Cardiac septum (tissue), 1 donor: ENCODE results near the gene VSTM5. TPM values are rescaled to one million over a fixed set of nuclear protein-coding genes. Genes with fewer than 3 reads are reported as not detected.
"Not testable (repeated sequence)": the region's sequence is repeated elsewhere in the genome, so short reads cannot be mapped to it uniquely, and the experiment has no call there.

Source experiments
- DNase-seq: peaks from one replicate; pipeline ENCODE4 v3.0.0-alpha.2; 2020; ENCODE audit warnings: low spot score
- intact Hi-C: fragments of 100-400 bp; cut with DNase I; formaldehyde crosslinking; loops from one replicate; pipeline ENCODE4 v1.14.0; 2022
- long read RNA-seq: library from polyadenylated mRNA; unstranded; transcript quantifications from one replicate; pipeline ENCODE4 v2.0.0, GENCODE V29; 2021
- total RNA-seq: library from RNA; stranded (reverse); fragmentation: NEBNext Ultra II Directional; extraction: Animal tissue kit (Norgen Biotek cat#: 25700); gene quantifications from one replicate; pipeline ENCODE4 v1.2.1, GENCODE V29; 2021
- donor health status: DM: no; HTN: no; CAD: no.

VSTM5 gene, protein sequence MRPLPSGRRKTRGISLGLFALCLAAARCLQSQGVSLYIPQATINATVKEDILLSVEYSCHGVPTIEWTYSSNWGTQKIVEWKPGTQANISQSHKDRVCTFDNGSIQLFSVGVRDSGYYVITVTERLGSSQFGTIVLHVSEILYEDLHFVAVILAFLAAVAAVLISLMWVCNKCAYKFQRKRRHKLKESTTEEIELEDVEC
- 0.22 TPM for total RNA-seq
- long read RNA-seq = 0 reads

DNA sequence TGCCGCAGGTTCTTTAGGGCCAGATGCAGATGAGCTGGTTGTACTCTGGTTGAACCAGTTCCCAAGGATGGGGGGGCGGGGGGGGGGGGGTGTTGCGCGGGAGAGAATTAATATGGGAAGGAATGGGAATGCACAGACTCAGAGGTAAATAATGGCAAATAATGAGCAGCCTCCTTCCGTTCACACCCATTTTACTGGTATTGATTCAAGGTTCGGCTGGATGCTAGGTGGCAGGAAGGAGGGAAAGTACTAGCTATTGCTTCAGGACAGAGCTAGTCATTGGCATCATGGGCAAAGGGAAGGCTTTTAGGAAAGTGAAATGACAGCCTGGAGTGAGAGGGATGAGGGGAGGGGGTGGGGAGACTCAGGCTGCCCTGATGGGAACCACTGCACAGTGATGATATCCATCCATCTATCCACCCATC lies at the start of gene VSTM5:
Gene VSTM5, minus strand, starts transcription at position 25 of the 425 bp plus-strand sequence. CDS start 116 bp downstream, outside the sequence.
- no peak for DNase-seq
- intact Hi-C loops = no loop called here

DNA sequence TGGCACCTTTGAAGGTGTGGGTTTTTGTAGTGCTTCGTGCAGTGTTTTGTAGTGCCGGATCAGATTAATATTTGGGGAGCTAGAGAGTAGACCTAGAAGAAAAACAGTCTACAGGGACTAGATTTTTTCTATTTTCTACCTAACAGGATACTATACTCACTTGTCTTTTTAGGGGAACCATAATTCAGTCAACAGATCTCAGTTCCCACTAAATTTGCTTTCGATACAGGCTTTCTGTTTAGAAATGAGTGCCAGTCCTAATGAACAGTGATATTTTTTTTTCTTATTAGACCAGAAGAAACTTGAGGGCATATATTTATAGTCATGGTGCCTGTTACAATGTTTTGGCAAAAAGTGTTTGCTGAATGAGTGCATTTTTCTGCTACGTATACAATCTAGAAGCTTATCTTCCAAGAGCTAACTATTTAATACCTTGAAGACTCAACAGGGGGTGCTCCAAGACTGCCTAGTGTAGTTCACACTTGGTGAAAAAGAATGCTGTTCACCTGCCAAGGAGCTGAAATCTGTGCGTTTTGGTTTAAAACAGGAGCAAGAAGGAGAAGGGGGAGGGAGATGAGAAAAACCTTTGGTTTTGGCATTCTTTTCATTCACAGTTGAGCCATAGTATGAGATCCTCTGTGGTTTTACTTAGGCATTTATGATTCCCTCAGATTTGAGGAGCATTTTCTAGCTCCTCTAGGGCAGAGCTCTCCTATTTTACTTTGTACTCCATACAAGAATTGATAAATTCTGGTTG lies 44.9 kb upstream of the VSTM5 start:
- DNase-seq = no peak
- intact Hi-C loops = loop anchor here (10.0 kb wide), 1 partner anchor 710 kb away; no protein-coding TSS in a partner anchor

- intact Hi-C loops = loop anchor here (5.0 to 10.0 kb wide), 2 partner anchors 617 to 714 kb away; no protein-coding TSS in a partner anchor
- DNase-seq = no peak
Measured at GRCh38 chr11:93890391-93891051, 40.1 kb upstream of the VSTM5 start.

DNA sequence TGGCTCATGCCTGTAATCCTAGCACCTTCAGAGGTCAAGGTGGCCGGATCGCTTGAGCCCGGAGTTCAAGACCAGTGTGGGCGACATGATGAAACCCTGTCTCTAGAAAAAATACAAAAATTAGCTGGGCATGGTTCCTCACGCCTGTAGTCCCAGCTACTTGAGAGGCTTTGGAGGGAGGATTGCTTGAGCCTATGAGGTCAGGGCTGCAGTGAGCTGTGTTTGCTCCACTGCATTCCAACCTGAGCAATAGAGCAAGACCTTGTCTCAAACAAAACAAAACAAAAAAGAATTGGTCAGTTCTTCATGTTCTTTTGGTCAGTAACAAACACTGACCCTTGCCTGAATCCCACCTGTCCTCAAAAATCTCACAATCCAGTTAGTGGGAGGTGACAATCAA lies 36.7 kb upstream of the VSTM5 start:
- DNase-seq = no peak
- intact Hi-C loops = no loop called here

- intact Hi-C loops, DNase-seq: not testable (repeated sequence)
Measured at GRCh38 chr11:93879114-93879513, 28.7 kb upstream of the VSTM5 start.

- intact Hi-C loops = no loop called here
- DNase-seq = no peak
Measured at GRCh38 chr11:93875637-93876036, 25.2 kb upstream of the VSTM5 start.

DNA sequence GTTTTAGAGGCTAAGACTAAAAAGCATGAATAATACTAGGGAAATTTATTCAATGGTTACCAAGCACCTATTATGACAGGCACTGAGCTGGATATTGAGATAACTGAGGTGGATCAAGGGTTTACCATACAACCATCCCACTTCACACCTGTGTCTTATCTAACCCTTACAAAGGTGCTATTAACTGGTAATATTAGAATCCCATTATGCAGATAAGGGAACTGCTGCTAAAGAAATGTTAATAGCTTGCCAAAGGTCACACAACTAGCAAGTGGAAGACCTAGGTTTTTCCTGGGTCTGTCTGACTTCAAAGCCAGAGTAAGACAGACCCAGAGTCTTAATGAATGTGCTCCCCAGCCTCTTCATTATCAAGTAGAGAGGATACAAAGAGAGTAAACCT lies 21.1 kb upstream of the VSTM5 start:
- no peak for DNase-seq
- intact Hi-C loops = no loop called here

DNA sequence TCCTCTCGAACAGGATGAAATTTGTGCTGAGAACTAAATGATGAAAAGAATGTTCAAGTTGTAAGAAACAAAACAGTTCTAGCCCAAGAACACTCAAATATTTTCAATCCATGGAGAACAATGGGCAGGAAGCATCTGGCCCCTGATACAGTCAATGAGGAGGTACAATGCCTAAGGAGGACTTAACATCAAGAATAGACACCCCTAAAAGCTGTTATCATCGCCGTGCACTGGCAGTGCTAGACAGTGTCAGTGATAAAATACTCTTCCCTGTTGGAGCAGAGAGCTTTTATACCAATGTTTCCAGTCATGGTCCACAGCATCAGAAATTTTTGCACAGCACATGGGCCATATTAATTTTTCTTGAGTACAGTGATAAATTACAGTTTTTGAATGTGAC lies 20.2 kb upstream of the VSTM5 start:
- intact Hi-C loops = no loop called here

GRCh38 chr11:93869830-93870229 lies 19.4 kb upstream of the VSTM5 start:
- no peak for DNase-seq
- intact Hi-C loops = no loop called here

More for the DNA sequence above, 20.2 kb upstream of the VSTM5 start:
- no peak for DNase-seq

DNA sequence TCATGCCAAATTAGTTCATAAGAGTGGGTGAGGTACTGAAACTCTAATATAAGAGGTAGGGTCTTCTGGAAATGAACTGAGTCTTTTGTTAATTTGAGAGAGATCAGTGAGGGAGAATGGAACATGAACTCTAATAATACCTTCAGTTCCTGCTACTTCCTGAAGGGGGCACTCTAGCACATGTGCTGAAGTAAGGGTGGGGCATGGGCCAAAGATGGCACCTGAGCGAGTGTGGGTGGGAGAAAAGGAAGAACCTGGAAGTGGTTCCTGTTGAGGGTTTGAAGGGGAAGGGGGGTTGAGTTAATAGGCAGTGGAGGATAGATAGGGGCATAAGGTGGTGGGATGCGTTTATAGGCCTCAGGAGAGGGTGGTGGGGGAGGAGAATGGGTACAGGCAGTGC lies 18.0 kb upstream of the VSTM5 start:
- DNase-seq, intact Hi-C loops: not testable (repeated sequence)

- DNase-seq = no peak
- intact Hi-C loops = no loop called here
Measured at GRCh38 chr11:93861808-93862207, 11.4 kb upstream of the VSTM5 start.

- intact Hi-C loops = no loop called here
Measured at GRCh38 chr11:93858121-93858775, 7.8 kb upstream of the VSTM5 start.

DNA sequence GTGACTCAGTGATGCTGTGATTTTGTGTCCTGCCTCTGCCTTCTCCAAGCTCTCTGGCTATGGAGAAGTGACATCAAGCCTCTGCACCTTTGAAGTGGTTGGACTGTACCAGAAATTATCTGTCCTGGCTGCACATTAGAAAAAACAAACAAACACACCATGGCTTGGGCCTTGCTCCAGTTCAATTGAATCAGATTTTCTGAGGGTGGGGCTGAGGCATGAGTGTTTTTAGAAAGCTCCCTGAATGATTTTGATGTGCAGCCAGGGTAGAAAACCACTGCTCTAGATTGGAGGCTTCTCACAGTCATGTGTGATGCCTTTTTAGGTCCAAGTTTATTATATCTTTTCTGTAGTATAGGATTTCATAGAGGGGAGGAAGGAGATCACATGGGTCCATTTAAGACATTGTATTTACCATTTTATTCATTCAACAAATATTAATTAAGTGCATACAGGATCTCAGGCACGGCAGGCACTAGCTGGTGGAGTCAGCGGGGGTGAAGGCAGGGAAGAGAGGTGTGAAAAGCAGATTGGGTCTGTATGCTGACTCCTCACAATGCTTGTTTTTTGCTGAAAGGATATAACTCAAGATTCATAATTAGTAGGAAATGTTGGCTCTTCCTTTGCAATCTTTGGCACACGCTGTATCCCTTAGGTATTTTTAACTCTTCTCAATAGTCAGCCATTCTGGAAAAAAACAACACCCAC lies 7.1 kb upstream of the VSTM5 start:
- intact Hi-C loops = no loop called here
- DNase-seq = no peak

More at GRCh38 chr11:93858121-93858775, 7.8 kb upstream of the VSTM5 start:
- DNase-seq = no peak

DNA sequence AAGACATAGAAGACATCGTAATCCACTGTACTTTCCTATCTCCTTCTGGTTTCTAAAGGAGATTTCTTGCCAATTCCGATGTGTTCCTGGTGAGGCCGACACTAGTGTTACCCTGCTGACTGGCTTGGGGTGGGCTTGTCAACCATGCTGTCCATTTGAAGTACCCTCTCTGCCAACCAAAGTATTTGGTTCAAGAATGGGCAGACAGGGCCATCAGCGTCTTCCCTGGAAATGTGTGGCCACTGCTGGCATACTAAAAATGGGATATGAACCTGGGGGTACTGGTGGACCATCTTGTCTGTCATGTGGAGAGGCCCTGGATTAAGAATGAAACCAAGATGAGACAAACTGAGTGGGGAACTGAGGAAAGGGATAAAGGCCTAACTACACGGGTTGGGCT lies 1.8 kb upstream of the VSTM5 start:
- intact Hi-C loops = no loop called here
- no peak for DNase-seq

DNA sequence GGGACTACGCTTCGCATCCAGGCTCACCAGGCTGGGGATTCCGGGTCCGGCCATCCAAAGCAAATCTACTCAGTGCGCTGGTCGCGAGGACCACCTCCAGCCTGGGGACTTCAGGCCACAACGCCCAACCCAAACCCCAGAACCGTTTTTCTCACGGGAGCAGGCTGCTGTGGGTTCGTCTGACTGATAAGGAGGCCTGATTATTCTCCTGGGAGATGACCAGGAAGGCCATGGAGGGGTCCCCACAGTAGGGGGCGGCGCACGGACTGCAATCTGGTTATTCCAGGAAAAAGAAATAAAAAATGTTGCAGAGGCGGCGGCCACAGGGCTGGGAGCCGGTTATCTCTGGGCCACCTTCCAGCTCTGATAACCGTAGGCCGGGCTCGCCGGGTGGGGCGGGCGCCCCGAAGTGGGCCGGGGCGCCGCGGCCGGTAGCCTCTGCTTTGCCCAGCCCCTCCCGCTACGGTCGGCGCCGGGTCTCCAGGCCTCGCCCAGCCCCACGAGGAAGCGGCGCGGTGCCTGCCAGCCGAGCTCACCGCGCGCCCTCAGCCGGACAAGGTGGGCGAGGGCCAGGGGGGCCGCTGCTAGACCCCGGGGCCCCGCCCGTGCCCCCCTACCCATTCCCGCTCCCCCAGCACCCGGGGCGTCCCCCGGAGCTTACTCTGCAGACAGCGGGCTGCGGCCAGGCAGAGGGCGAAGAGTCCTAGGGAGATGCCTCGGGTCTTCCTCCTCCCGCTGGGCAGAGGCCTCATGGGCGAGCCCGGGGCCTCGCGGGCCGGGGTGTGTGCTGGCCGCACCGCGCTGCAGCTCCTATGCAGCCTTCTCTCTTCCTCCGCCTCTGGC lies 446 bp downstream of the VSTM5 start:
- intact Hi-C loops = no loop called here
- DNase-seq = no peak

DNA sequence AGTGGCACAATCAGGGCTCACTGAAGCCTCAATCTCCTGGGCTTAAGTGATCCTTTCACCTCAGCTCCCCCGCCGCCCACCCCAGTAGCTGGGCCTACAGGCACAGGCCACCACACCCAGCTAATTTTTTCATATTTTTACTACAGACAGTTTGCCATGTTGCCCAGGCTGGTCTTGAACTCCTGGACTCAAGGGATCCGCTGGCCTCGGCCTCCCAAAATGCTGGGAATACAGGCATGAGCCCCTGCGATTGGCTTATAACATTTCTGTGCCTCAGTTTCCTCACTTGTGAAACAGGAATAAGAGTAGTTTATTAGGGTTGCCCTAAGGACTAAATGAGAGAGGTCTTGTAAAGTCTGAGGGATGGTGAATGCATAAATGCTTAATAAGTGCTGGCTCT lies 1.2 kb downstream of the VSTM5 start:
- intact Hi-C loops = no loop called here
- no peak for DNase-seq

DNA sequence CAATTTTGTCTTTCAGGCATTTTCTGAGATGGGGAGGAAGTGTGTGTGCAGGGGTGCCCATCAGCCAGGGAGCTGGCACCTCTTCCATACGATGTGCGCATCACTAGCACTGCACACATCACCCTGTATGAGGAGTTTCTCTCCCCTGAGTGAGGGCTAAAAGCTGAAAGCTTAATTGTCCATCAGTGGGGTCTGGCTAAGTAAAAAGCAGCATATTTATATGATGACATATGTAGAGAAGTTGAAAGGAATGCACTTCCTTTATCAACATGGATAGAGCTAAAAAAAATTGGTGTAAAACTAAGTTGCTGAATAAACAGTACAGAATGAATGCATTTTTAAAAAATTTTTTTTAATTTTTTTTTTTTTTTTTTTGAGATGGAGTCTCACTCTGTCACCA lies 4.0 kb downstream of the VSTM5 start:
- intact Hi-C loops = no loop called here
- DNase-seq = no peak
